Dedifferentiated amniotic fluid mesenchymal stem cell (primary cell): Measurements from ENCODE around the gene C2orf78.
A peak's percentile ranks its signal among the peaks of the same experiment; 100 is the strongest.
"Not testable (repeated sequence)": the region's sequence is repeated elsewhere in the genome, so short reads cannot be mapped to it uniquely, and the experiment has no call there.

ENCODE experiments used
- DNase-seq: peaks from one replicate; pipeline ENCODE4 v3.0.0-alpha.2; 2016; ENCODE audit errors: extremely low spot score

The C2orf78 gene

DNA sequence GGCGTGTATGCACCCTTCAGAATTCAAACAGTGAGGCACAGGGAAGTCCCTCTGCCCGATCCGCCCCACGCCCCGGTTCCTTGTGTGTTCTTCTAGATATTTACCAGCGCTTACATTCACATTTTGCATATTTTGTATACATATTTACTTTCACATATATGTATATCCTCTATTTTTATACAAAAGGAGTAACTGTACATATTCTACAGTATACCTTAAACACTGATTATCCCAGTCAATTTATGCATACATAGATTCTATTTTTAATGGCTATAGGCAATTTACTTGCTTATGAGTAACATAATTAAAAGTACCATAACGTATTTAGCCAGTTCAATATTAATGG lies 3.8 kb upstream of the C2orf78 start:
- no peak for DNase-seq

DNA sequence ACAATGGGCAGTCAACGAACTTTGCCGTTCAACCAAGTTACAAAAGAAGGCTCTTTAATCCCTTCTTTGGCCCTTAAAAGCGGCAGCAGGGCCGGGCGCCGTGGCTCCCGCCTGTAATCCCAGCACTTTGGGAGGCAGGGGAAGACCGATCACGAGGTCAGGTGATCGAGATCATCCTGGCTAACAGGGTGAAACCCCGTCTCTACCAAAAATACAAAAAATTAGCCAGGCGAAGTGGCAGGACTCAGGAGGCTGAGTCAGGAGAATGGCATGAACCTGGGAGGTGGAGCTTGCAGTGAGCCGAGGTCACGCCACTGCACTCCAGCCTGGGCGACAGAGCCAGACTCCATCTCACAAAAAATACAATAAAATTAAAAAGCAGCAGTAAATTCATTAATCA lies 581 bp upstream of the C2orf78 start:
- not testable (repeated sequence) for DNase-seq

DNA sequence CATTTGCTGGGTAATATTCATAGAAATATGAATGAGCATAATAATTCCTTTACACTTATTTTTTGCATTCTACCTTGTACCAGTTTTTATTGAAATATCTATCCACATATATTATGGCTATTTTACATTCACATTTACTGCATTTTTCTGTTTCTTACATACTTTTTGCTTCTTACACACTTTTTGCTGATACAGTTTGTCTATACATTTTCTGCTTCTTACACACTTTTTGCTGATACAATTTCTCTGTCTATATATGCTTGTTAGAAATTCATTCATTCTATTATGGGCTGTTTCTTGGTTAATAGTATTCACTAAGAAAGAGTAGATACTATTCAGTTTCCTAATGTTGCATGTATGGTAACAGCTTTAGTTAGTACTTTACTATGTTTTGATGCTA lies 27.9 kb downstream of the C2orf78 start:
- no peak for DNase-seq

DNA sequence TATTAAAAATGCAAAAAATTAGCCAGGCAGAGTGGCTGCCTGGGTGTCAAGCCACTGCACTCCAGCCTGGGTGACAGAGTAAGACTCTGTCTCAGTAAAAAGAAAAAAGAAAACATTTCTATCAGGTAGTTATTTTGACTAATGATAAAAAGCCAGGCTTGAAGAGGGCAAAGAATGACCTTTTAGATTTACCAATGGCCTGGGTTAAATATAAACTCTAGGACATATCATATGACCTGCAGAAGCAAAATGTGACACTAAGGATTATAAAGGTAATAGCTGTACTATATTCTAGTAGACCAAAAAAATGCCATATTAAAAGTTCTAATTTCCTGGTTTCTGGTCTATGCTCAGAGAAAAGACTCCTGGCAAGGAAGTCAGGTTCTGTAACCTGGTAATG lies 28.7 kb downstream of the C2orf78 start:
- DNase-seq: no peak

DNA sequence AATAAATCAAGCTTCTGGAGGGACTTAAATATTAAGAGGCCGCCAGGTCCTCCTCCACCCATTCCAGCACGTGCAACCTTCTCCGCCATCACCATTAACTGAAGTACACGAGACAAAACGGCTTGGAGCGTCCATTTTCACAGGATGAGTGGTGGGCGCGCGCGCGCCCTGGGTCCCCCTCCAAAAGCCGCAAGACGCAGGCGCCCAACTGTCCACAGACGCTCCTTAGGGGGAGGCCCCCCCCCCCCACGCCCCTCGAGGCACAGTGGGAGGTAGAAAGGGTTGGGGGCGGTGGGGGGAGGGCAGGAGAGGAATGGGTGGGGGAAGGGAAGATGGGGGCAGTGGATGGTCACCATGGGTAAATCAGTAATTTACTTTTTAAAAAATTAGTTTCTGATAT lies 34.3 kb downstream of the C2orf78 start:
- no peak for DNase-seq

DNA sequence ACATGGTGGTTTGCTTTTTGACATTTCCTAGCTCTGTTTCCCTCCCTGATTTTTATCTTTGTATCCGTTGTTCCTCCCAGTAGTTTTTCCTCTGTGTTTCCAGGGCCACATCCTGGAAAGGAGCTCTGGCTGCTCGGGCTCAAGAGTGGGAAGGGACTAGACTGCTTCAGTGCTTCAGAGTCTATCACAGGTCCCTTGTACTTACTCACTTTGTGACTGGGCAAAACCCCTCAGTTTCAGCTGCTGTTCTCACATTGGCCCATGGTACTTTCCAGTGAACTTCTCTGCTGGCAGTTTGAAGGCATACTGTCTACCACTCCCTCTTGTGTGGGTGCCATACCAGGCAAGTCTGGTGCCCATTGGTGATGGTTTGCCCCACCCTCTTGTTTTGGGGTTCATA lies 37.2 kb downstream of the C2orf78 start:
- no peak for DNase-seq

DNA sequence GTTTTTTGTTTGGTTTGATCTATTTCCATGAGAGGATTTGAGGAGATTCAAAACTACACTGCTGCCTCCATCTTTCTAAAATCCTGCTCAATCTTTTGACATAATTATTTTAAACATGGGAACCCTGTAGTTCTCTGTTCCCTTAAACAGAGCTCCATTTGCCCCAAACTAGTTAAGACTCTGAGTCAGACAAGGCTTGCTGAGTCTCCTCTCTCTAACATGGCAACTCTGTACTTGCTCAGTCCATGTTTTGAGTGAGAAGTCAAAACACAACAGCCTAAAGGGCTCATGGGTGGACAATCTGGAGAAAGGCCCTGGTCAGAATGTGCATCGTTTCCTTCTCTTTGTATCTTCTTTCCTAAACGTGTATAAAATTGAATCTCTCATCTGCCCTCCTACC lies 37.7 kb downstream of the C2orf78 start:
- no peak for DNase-seq

DNA sequence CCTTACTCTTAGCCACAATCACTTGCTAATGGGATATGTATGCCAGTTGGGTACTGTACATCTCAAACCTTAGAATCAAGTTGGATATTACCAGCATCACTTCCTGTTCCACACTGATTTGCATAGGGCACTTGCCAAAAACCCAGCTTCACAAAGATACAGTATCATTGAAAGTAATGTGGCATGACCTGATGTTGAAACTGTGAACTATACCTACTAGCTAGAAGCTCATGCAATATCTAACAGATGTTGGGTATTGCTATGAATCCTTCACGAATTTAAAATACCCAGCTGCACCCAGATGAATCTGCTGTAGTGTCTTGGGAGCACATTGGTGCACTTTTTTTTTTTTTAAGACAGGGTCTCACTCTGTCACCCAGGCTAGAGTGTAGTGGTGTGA lies 38.3 kb downstream of the C2orf78 start:
- DNase-seq: no peak

DNA sequence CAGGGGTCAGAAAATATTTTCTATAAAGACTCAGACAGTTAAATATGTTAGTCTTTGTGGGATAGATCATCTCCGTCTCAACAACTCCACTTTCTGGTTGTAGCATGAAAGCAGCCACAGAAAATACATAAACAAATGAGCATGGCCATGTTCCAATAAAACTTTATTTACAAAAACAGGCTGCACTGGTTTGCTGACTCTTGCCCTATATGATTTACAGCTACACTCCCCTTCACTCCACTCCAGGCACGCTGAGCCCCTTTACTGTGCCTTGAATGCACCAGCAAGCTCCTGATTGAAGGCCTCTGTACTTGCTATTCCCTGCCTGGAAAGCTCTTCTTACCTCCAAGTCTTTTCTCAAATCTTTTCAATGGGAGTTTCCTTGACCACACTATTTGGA lies 39.0 kb downstream of the C2orf78 start:
- DNase-seq: no peak

DNA sequence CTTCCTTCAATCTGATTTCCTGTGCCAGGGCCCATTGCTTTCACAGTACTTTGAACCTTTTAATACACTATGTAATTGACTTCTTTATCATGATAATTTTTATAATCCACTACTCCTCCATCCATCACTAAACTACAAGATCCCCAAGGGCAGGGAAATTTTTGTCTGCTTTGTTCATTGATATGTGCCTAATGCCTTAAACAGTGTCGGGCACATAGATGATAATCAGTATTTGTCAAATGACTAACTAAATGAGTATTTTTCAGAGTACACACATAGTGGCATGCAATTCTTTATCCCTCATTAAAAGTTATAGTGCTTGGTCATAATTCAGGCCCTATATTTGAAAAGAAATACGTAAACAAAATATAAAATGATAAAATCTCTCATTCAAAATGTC lies 39.4 kb downstream of the C2orf78 start:
- DNase-seq: no peak

DNA sequence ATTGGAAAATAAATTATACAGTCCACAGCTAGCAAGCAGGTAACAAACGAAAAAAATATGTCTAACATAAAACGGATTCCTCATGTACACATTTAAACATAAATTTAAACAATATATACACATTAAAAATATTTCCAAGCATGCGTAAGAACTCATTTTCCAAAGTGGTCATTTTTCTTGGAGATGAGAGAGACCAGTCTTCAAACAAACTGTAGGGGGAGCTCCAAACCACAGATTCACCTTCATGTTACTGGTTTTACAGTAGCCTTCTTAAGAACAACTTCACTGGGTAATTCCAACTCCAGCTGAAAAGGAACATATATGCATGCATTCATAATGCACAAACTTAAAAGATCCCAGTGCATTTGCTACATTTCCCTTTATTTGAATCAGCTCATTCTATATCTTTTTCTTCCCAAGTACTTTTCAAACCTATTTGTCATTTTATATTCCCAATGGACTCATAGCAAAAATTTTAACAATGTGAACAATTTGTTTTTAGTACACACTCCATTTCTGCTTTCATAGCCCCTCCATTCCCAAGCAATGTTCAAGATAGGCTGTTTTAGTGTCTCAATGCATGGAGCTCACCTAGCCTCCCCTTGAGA lies 40.0 kb downstream of the C2orf78 start:
- DNase-seq: peak; percentile 76

DNA sequence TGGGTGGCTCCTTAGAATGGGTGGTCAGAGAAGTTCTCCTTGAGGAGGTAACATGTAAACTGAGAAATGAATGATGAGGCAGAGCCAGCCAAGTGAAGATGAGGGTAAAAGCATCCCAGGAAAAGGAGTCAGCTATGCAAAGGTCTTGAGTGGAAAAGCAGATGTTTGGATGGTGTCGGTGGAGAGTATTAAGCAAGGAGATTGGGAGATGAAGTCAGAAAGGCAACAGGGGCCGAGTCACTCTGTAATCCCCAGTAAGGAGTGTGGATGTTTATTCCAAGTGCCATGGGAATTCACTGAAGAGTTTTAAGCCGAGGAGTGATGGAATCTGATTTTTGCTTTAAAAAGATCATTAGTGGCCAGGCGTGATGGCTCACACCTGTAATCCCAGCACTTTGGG lies 41.4 kb downstream of the C2orf78 start:
- DNase-seq: no peak

DNA sequence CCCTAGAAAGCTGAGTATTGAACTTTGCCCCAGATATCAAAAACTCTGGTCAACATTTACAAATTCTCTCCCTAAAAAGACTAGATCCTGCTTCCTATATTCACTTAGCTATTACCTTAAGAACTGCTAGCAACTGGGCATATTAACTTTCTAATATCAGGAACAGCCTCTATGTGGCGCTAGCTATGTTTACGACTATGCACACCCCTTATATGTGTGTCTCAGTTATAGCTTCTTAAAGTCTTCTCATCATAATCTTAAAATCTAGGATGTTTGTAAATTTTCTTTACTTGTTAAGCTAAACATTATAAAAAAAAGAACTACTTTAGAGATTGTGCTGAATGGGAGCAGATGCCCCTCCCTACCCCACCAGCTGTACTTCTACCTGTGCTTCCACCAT lies 43.0 kb downstream of the C2orf78 start:
- no peak for DNase-seq

DNA sequence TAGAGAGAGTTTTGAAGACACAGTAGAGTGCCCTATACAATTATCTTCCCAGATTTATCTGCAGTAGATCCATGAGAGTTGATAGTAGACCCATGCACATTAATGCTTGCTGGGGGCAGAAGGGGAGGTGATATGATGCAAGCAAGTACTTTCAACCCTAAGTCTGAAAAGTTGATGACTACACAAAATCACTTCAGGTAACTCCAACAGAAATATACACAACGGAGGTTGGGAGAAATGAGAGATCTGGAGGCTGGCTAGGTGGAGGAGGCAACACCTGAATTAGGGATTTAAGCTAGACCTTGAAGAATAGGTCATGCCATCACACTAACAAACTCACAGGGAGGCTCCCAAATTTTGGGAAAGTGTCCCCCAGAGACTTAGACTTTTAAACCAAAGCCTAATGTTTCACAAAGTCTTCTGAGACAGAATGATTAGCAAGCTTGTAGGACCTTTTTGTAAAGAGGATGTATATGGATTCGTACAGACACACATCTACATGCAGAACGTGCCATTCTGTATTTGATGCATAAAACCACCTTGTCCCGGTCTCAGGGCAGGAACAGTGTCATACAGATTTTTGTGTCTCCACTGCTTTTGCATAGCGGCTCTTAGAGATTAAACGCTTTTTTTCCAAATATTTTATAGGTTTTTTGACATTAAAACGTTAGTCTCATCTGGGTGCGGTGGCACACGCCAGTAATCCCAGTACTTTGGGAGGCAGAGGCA lies 43.8 kb downstream of the C2orf78 start:
- DNase-seq: no peak

DNA sequence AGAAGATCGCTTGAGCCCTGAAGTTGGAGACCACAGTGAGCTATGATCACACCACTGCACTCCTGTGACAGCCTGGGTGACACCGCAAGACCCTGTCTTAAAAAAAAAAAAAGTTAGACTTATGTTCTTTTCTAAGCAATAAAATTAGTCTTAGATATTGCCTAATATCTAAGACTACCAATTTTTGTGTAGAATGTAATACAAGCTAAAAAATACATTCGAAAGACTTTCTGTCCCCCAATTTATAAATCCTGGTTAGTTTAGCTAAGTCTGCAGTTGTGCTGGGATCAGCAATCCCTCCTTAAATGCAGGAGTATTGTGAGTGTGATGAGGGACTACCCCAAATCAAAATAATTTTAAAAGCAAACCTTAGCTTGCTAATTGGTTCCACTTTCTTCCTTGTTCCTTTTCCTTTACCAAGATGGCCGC lies 44.4 kb downstream of the C2orf78 start:
- no peak for DNase-seq

DNA sequence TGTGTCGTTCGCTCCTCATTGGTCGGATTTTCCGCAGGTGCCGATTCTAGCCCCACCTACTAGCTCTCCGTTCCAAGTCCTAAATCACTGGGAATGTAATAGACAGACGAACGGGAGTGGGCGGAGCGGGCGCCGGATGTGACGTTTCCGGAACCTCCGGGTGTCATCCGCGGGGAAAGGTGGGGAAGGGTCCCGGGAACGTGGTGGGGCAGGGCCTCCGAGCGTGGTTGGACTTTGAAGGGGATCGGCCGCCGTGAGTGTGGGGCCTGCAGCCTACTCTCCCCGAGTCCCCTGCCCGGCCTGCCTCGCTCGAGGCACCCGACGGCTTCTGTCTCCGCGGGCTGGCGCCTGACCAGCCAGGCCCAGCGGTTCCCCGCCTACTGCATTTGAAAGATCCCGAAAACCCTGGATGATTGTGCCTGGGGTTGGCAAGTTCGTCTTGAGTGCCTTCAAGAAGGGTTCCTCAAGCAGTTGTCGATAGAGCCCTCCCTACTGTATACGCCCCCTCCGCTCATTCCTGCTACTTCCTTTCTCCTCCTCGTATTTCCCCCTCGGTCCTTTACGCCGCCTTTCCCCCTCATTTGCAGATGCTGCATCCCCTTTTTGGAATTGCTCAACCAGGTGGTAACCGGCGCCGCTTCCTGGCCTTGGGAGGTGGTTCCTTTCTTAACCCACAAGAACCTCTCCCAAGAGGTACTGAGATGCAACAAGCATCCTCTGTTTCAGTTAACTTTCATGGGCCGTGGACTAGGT lies 45.0 kb downstream of the C2orf78 start, which contains the start of gene STAMBP:
STAMBP (plus strand) TSS at position 144 of the 753 bp plus-strand sequence. CDS start 1,896 bp downstream, outside the sequence.
- peak; percentile 98 for DNase-seq

DNA sequence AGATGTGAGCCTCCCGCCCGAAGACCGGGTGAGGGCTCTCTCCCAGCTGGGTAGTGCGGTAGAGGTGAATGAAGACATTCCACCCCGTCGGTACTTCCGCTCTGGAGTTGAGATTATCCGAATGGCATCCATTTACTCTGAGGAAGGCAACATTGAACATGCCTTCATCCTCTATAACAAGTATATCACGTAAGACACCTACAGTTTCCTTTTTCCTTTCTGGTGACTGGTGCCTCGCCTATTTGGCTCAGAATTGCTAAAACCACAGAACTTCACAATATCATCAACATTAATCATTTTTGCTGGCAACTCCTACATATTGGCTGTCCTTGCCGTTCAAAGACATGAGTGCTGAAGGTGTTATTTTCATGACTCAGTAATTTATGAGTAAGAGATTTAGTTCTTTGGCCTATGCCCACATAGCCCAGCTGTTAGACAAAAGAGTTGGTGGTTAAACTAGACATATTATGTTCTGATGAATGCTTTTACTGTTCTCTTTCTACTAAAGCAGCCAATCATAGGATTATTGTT lies 47.0 kb downstream of the C2orf78 start:
- DNase-seq: peak; percentile 39

DNA sequence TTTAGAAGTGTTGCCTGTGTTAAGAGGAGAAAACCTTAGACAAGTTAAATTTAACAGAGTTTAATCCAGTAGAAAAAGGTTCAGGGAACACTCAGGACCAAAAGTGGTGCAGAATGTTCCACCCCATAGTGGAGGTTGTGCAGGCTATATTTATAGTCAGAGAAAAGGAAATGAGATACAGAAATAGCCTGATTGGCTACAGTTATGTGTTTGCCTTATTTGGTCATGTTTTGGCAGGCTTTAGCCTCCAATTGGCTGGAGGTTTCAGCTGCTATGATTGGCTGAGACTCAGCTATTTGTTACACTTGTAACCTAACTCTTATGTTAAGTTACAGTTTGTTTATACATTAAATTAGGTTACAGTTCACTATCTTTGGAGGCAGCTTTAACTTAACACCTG lies 48.9 kb downstream of the C2orf78 start:
- no peak for DNase-seq

DNA sequence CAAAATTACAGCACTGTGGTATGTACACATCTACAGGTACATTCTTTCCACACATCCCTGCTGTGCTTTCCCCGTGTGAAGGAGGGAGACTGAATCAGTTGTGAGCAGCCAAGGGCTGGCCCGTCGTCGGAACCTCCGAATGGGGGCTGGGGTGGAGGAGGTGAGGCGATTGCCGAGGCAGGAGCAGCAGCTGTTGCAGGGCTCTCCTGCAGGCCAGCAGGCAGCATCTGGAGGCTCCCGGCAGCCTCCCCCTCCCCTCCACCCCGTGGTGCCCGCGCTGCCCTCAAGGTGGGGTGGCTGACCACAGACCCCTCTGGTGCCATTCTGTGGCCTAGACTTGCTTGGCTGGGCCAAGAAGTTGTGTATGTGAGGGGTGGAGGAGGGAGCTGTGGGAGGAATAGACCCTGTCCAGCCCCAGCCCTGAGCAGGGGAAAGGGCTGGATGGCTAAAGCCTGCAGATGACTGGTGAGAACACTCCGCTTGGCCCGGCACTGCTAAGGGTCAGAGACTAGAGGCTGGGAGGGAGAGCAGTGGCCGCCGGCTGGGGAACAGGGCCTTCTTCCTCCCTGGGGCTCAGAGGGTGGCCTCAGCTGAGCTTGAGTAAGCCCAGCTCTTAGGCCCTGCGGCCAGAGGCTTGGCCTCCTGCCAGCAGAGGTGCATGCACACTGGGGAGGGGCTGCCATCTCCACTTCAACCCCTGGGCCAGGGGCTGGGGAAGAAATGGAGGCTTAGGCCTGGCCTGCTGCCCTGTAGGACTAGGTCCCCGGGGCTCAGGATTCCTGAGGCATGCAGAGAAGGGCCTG lies 52.4 kb downstream of the C2orf78 start:
- DNase-seq: no peak

DNA sequence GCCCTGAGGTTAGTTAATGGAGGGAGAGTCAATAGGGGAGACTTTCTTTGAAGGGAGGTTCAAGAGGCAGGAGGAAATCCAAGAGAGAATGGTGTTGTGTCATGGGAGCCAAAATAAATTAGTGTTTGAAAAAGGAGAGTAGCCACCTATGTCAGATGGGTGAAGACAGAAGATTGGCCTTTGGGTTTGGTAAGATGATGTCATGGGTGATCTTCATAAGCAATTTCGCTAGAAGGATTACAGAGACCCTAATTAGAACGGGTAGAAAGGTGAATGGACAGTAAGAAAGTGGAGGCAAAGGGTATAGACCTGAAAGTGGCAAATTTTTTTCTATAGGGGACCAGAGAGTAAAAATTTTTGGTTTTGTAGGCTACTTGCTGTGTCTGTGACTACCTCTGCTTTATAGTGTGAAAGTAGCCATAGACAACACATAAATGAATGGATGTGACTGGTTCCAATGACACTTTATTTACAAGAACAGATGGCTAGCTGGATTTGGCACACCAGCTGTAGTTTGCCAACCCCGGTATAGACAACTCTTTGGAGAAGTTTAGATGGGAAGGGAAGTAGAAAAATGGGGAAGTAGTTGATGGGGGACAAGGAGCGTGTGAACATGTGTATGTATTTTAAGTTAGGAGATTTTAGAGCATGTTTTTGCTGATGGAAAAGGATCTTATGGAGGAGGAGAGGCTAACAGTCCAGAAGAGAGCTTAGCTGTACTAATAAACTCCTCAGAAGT lies 54.0 kb downstream of the C2orf78 start:
- no peak for DNase-seq

DNA sequence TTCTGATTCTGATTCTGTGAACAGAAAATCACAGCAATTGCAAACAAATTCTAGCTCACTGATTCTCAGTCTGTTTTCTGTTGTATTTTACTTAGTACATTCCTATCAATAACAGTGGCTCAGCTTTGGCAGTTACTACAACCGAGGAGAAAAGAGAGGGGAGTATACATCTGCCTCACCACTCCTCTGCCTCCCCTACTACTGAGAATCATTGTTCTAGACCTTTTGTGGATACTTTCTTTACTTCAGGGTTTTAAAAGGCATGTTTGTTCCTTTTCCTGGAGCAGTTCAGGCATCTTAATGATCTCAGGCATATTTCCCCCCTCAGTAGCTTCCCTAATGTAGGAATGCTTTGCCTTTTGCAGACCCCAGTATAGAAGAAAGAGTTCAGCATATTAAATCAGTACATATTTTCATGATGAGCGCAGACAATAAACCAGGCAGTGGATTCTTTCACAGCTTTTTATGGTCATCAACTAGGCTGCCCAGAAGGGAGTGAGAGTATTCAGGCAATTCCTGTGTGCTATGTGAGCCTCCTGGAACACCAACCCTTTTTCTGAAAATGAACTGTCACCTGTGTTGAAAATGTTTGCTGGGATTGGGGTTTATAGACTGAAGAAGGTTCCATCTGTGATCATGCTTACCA lies 55.0 kb downstream of the C2orf78 start:
- no peak for DNase-seq
